DOHH2 (cell line): ENCODE results near the gene ACSS3.

Source experiments
- CTCF ChIP-seq: fragments of 200-600 bp; sonication (generic); IDR thresholded peaks from one replicate; pipeline ENCODE4 v1.5.1; 2014; ENCODE audit warnings: antibody characterized with exemption, mild to moderate bottlenecking, low read depth, low read length; ENCODE audit not compliant: poor library complexity, severe bottlenecking
- EZH2phosphoT487 ChIP-seq: fragments of 200-600 bp; sonication (generic); IDR thresholded peaks from 2 replicates; pipeline ENCODE4 v1.6.1; 2017; ENCODE audit warnings: borderline replicate concordance, mild to moderate bottlenecking, antibody characterized with exemption, low read length, moderate library complexity, mixed read lengths

GRCh38 chr12:81261508-81262207 is 183.8 kb downstream of the ACSS3 start:
- no peak for TF ChIP-seq CTCF
- no peak for TF ChIP-seq EZH2phosphoT487
